NCI-H2196 (cell line): ENCODE measurements around the gene ACKR4.
A peak's percentile ranks its signal among the peaks of the same experiment; 100 is the strongest.
"Not testable (repeated sequence)": the region's sequence is repeated elsewhere in the genome, so short reads cannot be mapped to it uniquely, and the experiment has no call there.

Experiments
- DNase-seq: peaks from one replicate; lab custom pipeline; 2025; ENCODE audit not compliant: unreplicated experiment; lab: John Stamatoyannopoulos, UW

The ACKR4 gene

GRCh38 chr3:132593947-132594323, 3.1 kb upstream of the ACKR4 start:
- DNase-seq, result no peak

DNA sequence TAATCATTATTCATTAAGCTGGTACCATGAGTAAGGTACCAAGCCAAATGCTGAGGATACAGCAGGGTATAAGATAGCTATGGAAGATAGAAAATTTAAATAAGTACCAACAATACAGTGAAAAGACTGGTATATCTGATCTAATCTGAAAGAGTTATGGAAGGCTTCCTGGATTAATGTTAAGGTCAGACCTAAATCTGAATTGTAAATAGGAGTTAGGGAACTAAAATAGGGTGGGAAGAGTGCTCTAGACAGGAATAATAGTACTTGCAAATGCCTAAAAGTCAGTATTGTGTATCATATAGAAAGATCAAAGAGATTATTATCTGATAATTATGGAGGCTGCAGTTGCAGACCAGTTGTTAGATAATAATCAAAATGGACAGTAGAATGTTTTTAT, 2.6 kb upstream of the ACKR4 start:
- no peak for DNase-seq

GRCh38 chr3:132595014-132595413, 2.1 kb upstream of the ACKR4 start:
- DNase-seq, result no peak

- DNase-seq, result no peak
These were observed 744 bp upstream of the ACKR4 start for GRCh38 chr3:132596326-132596725.

- no peak for DNase-seq
These were observed 590 bp downstream of the ACKR4 start for GRCh38 chr3:132597660-132598059.

- DNase-seq, result no peak
These were observed 1.1 kb downstream of the ACKR4 start for GRCh38 chr3:132598181-132598580.

DNA sequence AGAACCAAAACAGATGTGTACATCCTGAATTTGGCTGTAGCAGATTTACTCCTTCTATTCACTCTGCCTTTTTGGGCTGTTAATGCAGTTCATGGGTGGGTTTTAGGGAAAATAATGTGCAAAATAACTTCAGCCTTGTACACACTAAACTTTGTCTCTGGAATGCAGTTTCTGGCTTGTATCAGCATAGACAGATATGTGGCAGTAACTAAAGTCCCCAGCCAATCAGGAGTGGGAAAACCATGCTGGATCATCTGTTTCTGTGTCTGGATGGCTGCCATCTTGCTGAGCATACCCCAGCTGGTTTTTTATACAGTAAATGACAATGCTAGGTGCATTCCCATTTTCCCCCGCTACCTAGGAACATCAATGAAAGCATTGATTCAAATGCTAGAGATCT, 3.5 kb downstream of the ACKR4 start:
- DNase-seq, result not testable (repeated sequence)

GRCh38 chr3:132605374-132605792, 8.3 kb downstream of the ACKR4 start:
- DNase-seq, result no peak

DNA sequence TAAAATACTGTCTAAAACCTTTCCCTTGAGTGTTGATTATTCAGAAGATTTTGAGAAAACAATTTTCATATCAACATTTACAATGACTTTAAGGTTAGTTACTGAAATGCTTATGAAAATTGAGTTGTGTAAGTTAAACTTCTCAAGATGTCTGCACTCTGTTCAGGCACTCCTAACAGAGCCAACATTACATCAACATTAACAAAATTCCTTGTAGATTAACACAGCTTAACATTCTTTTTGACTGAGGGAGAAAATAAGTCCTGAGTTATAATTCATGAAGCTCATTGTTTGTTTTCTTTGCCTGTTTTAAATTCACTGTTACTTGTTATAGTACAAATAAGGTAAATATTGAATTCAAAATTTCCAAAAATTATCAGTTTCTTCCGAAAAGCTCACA, 9.0 kb downstream of the ACKR4 start:
- DNase-seq, result no peak

DNA sequence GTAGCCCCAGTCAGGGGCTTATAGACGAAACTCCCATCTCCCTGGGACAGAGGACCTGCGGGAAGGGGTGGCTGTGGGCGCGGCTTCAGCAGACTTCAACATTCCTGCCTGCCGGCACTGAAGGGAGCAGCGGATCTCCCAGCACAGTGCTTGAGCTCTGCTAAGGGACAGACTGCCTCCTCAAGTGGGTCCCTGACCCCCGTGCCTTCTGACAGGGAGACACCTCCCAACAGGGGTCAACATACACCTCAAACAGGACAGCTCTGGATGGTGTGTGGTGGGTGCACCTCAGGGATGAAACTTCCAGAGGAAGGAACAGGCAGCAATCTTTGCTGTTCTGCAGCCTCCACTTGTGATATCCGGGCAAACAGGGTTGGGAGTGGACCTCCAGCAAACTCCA, 9.6 kb downstream of the ACKR4 start:
- DNase-seq, result not testable (repeated sequence)

DNA sequence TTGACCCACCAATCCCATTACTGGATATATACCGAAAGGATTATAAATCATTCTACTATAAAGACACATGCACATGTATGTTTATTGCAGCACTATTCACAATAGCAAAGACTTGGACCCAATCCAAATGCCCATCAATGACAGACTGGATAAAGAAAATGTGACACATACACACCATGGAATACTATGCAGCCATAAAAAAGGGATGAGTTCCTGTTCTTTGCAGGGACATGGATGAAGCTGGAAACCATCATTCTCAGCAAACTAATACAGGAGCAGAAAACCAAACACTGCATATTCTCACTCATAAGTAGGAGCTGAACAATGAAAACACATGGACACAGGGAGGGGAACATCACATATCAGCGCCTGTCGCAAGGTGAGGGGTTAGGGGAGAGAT, 18.2 kb downstream of the ACKR4 start:
- DNase-seq, result not testable (repeated sequence)

DNA sequence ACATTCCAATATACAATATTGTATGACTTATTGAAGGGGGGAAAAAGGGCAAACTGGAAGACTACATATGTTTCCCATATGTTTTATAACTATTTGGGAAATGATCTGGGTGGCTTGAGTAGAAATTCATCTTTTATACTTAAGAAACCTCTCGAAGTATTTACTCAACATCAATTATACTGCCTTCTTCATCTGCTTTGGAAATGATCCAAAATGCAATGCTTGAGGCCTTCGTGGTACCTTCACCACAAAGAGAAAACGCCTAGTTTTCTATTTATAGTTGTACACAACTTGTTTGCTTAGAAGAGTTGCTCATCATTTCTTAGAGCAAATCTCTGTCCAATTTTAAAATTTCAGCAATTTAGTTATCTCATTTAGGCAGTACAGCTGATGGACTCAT, 18.8 kb downstream of the ACKR4 start:
- DNase-seq, result no peak

DNA sequence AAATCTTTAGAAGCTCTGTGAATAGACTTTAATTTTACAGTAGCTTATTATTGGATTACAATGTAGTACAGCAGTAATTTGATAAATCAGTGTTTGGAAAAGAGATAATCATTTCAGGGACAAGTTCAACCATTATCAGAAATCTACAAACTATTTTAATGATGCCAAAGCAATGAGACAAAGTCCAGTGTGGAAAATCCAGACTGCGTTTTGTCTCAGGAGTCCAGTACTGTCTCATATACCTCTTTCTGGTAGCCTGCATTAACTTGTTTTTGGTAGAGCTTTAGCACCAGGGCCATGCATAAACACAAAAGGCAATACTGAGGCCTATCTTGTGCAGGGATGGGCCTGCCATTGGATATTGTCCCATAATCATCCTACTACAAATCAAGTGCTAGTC, 19.7 kb downstream of the ACKR4 start:
- DNase-seq, result no peak

DNA sequence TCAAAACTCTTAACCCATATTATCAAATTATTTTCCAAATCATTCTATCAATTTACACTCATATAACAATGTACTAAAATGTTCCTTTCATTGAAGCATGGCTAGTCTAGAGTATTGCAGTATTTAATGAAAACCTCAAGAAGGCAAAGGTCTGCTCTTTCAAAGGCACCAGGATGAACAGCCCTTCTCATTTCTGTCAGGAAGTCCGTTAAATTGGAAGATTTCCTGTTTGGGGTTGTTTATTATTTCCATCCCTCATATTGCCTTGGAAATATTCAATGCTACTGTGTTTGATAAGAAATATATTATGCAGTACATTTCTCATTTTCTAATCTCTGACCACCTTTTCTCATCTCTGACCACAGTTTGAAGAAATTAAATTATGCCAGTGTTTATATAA, 25.1 kb downstream of the ACKR4 start:
- no peak for DNase-seq

DNA sequence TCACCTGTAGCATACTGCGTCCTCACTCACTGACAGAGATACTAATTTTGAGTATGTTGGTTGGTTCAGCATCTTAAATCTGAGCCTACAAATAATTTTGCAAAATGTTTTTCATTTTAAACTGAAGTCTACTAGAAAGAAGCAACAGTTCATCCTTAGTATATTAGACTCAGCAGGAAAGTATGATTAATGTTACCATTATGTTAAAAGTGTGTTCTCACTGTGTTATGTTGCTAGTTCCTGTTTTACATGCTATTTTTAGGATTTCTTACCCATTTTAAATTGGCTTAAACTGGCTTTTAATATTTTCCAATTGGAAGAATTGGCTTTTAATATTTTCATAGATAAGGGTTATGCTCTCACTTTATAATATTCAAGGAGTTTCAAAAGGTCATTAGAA, 25.7 kb downstream of the ACKR4 start:
- DNase-seq, result no peak

- DNase-seq, result peak; percentile 45
These were observed 26.6 kb downstream of the ACKR4 start for GRCh38 chr3:132623646-132624045.

DNA sequence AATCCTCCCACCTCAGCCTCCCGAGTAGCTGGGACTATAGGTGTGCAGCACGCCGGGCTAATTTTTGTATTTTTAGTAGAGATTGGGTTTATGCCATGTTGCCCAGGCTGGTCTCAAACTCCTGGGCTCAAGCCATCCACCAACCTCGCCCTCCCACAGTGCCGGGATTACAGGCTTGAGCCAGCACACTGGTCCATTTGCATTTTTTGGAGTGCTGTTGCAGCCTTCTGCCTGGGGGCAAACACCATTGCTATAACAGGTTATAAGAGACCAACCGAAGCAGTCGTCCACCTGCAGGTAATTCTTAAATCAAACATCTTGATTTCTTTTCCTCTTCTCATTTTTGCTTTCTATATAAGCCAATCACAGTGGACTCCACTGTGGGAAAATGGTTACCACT, 27.7 kb downstream of the ACKR4 start:
- DNase-seq, result no peak

- no peak for DNase-seq
These were observed 28.5 kb downstream of the ACKR4 start for GRCh38 chr3:132625613-132626012.

- DNase-seq, result no peak
These were observed 29.9 kb downstream of the ACKR4 start for GRCh38 chr3:132626955-132627354.

DNA sequence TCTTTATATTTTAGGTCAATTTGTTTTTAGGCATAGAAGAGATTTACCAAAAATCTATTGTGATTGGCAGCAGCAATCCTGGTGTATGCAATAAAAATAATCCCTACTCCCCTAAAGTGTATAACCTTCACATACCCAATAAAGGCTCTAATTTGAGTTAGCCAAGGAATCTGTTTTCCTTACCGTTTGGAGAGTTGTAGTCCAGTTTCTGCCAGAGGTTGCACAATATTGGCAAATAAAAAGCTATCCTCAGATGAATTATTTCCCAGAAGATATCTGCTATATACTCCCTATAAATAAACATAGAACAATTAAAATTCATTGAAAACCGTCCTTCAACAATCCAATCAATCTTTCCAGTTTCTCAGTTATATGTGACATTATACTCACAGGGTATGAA, 31.1 kb downstream of the ACKR4 start:
- no peak for DNase-seq

DNA sequence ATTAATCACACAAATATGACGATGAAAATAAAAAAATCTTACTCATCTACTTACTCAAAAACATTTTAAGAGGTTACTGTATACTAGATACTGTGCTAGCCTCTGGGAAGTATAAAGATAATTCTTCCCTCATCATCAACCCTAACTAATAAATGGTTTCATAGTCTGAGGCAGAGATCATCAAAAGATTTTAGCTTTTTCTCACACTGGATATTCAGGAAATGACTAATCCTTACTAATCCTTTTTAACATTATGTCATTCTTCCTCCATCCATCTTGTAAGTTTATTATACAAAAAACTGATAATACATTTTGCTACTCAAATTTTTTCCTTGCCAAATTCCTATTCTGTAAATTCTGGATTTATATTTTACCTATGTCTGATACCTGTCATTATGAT, 32.9 kb downstream of the ACKR4 start:
- DNase-seq, result no peak

- DNase-seq, result no peak
These were observed 33.5 kb downstream of the ACKR4 start for GRCh38 chr3:132630612-132631011.

GRCh38 chr3:132635052-132635451, 38.0 kb downstream of the ACKR4 start:
- no peak for DNase-seq

- no peak for DNase-seq
These were observed 40.5 kb downstream of the ACKR4 start for GRCh38 chr3:132637590-132637989.
